Stimulated activated CD4-positive, alpha-beta T cell treated with anti-CD3 and anti-CD28 coated beads, TNF-alpha, amount 100 ng/mL, for 24 hours (primary cell): ENCODE measurements around the gene MBOAT2.

ENCODE experiments used
- DNase-seq, 3 experiments: peaks; one replicate each; pipeline ENCODE4 v3.0.0-alpha.2; 2020; ENCODE audit warnings: low read depth in 3 of 3

MBOAT2 gene

DNA sequence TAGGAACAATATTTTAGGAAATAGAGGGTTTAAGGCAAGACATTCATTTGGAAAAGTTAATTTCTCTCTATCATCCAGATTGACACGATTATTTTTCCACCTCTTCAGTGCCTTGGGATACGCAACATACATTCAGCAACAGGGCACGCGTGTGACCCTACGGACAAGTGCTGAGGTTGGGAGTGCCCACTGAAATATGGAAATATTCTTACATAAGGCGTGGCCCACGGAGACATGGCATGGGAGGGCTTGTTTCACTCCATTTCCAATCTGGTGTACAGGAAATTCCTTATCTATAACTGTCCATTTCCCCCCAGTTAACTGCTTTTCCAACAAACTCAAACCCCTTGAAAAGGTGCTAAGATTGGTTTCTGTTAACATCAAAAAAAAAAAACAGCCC lies 145.2 kb downstream of the MBOAT2 start:
- no peak for DNase-seq

GRCh38 chr2:8857709-8858108 lies 145.8 kb downstream of the MBOAT2 start:
- no peak for DNase-seq

DNA sequence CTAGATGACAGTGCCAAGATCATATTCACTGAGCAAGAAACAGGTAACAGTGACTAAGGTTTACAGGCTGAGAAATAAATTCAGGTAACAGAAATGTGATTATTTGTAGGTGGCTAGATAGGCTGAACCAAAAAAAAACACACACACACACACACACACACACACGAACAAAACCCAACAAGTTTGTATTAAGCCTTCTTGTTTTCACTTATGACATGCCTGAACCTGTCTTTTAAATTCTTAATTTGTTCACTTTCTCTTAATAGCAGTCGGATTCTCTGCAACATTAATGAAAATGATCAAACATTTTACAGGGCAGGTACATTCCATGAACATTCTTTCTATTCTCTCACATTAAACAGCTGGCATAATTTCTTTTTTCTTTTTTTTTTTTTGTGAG lies 147.3 kb downstream of the MBOAT2 start:
- no peak for DNase-seq

DNA sequence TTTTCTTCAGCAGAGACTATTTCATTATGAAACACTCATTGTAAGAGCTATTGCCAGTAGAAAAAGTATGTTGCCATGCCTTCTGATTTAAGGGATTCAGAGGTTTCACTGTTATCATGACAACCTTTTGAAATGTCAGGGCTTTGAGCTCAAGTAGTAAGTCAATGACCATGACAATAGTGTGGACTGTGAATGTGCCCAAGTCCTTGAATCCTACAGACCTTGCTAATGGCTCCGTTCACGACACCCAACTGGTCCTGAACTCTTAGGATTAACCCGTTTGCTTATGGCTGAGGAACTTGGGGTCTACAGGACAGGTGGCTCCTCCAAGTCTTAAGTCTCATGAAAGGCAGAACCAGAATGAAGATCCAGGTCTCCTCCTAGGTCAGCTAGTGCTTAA lies 148.5 kb downstream of the MBOAT2 start:
- no peak for DNase-seq

DNA sequence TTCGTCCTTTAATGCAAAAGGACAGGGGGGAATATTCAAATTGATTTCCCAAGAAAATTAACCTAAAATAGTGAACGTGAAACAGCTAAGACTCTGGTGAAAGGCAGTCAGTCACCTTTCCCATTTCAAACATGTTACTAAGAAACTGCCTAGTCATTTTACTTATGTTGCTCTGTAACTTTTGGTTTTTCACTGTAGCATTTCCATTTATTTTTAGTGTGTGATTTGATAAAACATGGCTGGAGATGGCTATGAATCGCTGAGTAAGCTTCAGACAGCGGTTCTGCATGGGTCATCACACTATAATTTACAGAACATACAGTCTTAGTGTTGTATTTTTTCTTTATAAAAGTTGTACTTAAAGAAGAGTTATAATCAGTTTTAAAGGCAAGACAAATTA lies 150.1 kb downstream of the MBOAT2 start:
- no peak for DNase-seq

- DNase-seq = no peak
Observed at GRCh38 chr2:8851811-8852560, 151.5 kb downstream of the MBOAT2 start.

DNA sequence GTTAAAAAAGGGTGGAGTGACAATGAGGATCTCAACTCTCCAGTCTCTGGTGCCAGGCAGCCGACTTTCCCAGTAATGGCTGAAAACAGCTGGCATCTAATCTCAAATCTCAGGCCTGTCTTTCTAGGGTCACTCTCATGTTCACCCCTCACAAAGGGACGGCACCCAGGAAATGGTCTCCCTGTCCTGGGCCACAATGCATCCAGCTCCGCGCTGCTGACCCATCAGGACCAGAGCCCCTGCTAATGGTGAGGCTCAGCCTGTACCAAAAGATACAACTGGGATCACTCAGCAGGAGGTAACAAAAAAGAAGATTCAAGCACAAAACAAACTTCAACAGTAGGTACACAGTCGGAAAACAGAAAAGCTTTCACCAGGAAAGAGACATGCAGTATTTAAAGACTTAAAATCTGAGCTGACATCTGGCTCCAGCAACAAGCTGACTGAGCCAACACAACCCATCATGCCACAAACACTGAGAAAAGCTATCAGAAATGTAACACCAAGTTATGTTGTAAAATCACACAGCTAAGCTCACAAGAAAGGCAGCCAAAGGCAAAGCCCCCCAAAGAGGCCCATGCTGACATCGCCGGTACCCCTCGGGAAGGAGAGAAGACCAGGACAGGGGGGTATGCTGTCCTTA lies 152.5 kb downstream of the MBOAT2 start:
- no peak for DNase-seq

DNA sequence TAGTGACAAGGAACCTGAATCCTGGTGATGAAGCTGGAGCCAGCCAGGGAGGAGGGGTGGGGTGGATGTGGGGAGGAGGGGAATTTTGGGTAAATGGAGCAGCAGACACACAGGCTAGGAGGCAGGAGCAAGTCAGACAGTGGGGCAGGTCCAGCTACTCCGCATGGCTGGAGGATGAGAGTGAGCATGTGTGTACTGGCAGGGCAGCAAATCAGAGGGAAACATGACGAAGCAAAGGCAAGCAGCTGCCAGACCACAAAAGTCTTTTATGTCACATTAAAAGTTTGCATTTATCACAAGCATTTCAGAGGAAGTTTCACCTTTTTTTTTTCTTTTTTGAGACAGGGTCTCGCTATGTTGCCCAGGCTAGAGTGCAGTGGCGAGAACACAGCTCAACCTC lies 154.2 kb downstream of the MBOAT2 start:
- DNase-seq = no peak

DNA sequence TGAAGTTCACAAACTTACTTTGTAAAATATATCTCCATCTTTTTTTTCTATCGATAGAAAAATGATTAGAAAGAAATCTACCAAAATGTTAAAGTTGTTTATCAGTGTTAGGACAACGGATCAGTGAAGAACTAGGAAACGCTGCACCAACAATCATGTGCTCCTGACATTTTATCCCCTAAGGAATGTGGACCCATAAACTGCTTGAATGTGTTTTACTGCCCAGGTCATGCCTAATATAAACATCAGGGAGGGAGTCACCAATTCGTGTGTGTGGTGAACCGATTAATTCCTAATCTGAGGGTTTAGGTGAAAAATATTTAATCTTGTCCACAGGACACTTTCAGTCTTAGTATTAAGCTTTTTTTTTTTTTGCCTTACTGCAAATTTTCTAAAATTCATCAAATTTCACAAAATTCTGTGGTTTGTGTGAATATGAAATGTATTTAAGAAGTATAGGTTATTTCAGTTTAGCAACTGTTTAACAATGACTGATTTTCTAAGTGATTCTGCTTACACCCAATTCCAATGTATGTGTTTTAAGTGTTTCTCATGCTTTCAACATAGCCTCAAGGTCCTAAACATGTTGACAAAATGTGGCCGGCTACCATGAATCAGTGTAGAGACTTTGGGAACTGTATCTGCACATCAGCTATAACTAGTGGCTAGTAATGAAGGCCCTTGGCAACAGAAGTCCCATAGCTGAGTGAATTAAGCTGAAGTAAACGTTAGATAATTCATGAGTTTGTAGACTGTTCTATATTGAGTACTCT lies 155.0 kb downstream of the MBOAT2 start:
- DNase-seq = no peak

DNA sequence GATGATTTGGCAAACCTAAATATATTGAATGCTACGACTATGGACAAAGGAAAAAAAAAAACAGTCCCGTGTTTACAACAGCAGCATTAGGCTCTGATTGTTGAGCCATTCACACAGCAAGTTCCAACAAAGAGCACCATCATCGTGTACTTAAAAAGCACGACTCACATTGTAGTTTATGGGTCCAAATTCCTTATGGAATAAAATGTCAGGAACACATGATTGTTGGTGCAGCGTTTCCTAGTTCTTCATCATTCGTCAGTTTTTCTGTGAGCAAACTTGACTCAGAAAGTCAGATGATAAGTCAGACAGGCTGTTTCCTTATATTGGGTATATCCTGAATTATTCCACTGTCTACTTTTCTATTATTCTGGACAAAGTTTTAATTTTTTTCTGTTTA lies 156.1 kb downstream of the MBOAT2 start:
- DNase-seq = no peak

GRCh38 chr2:8841932-8842331 lies 161.6 kb downstream of the MBOAT2 start:
- no peak for DNase-seq

DNA sequence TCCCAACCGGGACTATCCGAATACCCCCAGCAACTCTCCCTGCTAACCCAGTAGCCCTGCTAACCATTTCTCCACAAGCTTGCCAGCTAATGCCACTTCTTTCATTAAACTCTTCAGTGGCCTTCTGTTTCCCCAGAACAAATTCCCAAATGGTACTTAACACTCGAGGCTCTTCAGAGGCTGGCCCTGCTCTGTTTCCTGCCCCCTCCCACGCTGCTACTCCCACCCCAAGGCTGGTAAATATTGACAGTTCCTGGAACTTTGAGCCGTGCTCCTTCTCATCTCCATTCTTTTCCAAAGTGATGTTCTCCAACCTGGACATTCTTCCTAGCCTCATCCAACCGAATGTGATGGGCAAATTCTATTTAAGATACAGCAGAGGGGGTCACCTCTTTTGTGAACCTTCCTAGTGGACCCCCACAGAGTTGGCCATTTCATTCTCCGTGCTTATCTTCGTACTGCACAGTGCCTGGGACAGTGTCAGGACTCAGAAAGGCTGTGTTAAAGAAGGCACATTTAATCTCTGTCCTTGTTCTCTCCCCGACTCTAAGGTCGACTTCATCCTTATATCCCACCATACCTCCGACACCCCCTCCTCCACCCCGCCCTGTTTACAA lies 162.9 kb downstream of the MBOAT2 start:
- DNase-seq = no peak

DNA sequence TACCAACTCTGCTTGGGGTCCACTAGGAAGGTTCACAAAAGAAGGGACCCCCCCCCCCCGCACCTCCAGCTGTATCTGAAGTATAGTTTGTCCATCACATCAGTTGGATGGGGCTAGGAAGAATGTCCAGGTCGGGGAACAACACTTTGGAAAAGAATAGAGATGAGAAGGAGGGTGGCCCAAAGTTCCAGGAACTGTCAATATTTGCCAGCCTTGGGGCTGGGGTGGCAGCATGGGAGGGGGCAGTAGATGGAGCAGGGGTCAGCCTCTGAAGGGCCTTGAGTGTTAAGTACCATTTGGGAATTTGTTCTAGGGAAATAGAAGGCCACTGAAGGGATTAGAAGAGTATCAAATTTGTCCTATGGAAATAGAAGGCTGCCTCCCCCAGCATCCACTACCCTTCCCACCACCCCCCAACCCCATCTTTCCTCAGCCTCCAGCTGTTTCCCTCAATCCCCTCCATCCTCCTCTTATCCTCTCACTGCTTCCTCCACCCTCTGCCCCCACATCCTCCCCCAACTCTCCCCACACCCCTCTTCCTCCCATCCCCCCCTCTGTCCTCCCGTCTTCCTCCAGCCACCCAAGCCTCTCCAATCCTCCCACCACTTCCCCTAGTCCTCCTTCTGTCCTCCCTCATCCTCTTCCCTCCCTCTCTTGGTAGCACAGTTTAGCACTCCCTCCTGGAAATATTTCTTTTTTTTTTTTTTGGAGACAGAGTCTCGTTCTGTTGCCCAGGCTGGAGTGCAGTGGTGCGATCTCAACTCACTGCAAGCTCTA lies 164.1 kb downstream of the MBOAT2 start:
- DNase-seq = no peak

GRCh38 chr2:8837795-8838140 lies 165.7 kb downstream of the MBOAT2 start:
- no peak for DNase-seq

- peak; percentile 74 to 75 (median 74) for DNase-seq
Observed at GRCh38 chr2:8836971-8837794, 166.3 kb downstream of the MBOAT2 start, which contains the start of gene KIDINS220. TSS of gene KIDINS220 (minus strand) at chr2:8837613. CDS start at chr2:8827093, 10,520 bp downstream.

GRCh38 chr2:8835279-8835678 lies 168.2 kb downstream of the MBOAT2 start:
- no peak for DNase-seq

DNA sequence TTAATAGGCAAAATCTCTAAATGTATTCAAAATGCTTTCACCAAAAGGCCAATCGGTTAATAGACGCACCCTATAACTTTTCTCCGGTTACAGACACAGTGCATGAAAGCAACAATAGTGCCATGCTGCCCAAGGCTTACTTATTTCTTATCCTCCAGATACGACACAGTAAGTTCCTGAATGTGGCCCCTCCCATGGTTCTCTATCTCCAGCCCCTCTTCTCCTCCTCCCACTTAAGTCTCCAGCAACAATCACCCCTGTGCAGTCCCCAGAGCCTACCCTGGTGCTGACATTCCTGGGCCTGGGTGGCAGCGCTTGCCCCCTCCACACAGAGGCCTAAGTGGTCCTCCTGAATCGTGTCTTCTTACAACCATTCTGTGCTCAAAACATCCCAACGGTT lies 169.6 kb downstream of the MBOAT2 start:
- no peak for DNase-seq

GRCh38 chr2:8831516-8831915 lies 172.0 kb downstream of the MBOAT2 start:
- DNase-seq = no peak

DNA sequence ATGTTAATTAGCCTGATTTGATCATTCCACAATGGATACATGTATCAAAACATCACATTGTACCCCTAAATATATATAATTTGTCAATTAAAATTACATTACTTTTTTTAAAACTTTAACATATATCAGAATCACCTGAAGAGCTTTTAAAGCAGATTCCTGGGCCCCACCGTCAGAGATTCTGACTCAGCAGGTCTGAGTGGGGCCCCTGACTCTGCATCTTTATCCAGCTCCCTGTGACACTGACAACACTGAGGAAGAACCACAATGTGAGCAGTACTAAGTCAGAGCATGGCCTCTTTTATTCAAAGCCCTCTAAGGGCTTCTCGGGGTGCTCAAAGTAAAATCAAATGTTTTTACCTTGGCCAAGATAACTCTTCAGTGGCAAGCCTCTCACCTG lies 175.8 kb downstream of the MBOAT2 start:
- DNase-seq = no peak

- DNase-seq = no peak
Observed at GRCh38 chr2:8822218-8822617, 181.3 kb downstream of the MBOAT2 start.
